ENCODE results near the gene PNP. TPM values are rescaled to one million over a fixed set of nuclear protein-coding genes. Genes with fewer than 3 reads are reported as not detected.

The PNP gene
- total and polyA plus RNA-seq, 2 of the 8 experiments (the other 6 are each of a cell fraction or from before 2014, with no cell fraction given) = 108 to 130 TPM

- Histone ChIP-seq H3K9me3 (ENCODE audit: insufficient read depth in 2 of 2, low read depth in 1 of 2, low read length in 1 of 2) (no peaks in the 10 kb centered on the region), H3K9ac (replicated peaks in 1 of 4; ENCODE audit: extremely low read depth in 1 of 4, low read depth in 3 of 4, low read length in 3 of 4) (0 out of 7 replicates have a peak overlapping the region, but pooled peaks of 1 of the 4 experiments have one; percentile 10)
- POLR2A ChIA-PET (ENCODE audit: partially characterized antibody) = interaction anchor here (0.9 to 6.0 kb wide), 5 partner anchors 13 to 148 kb away, joined by 3 to 54 read pairs (median 9); partner anchors contain the start of genes APEX1, OSGEP and PNP
- TF ChIP-seq E2F6 (IDR thresholded peaks at IDR 0.05) = 0 out of 2 replicates have a peak, but pooled peaks have one; percentile 5
- no peak for TF ChIP-seq SP2 (IDR thresholded peaks at IDR 0.05; ENCODE audit: low read length)
- TF ChIP-seq GABPA (IDR thresholded peaks at IDR 0.05; ENCODE audit: borderline replicate concordance, insufficient read depth, low read length) = no peak
- TF ChIP-seq YY1 (IDR thresholded peaks at IDR 0.05; ENCODE audit: low read depth, low read length) = no peak
- no peak for TF ChIP-seq CEBPB (IDR thresholded peaks at IDR 0.05; ENCODE audit: low read depth, low read length)
- no peak for TF ChIP-seq USF2 (IDR thresholded peaks at IDR 0.05; ENCODE audit: low read length)
- no peak for TF ChIP-seq TBP (IDR thresholded peaks at IDR 0.05; ENCODE audit: low read depth, low read length)
- no peak for TF ChIP-seq ZNF274 (IDR thresholded peaks at IDR 0.05; ENCODE audit: borderline replicate concordance, extremely low read depth, low read length)
- no peak for TF ChIP-seq HDAC6 (IDR thresholded peaks at IDR 0.05; ENCODE audit: low read depth, low read length)
Measured at GRCh38 chr14:20434701-20435581, 34.3 kb upstream of the PNP start.

More at GRCh38 chr14:20434701-20435581, 34.3 kb upstream of the PNP start:
- Histone ChIP-seq H3K79me1 (ENCODE audit: low read depth, low read length) (no peaks in the 10 kb centered on the region), H3K4me3 (ENCODE audit: extremely low read depth in 1 of 4, insufficient read depth in 2 of 4, low read depth in 3 of 4, low read length in 4 of 4) (peak overlapping the region; percentile 21 to 61 (median 32); a peak in 7 of 8 replicates), H4K8ac (ENCODE audit: extremely low read depth, insufficient read depth, low read length) (peak overlapping the region; percentile 41; the same call in 1 of the 2 replicates), H3K23ac (ENCODE audit: insufficient read length) (no peak overlapping the region), H3K27me3 (replicated peaks in 1 of 4; ENCODE audit: control insufficient read depth in 3 of 4, extremely low read depth in 1 of 4, insufficient read depth in 3 of 4, low read length in 3 of 4) (peaks cover 0 to 20% (median 14%) of the 10 kb centered on the region in 4 experiments; a peak in 5 of 7 replicates), H2BK5ac (ENCODE audit: low read depth, low read length) (no peak overlapping the region), H3K23me2 (ENCODE audit: low read depth, low read length) (no peaks in the 10 kb centered on the region), H3K79me2 (ENCODE audit: control insufficient read depth in 1 of 2, insufficient read depth in 2 of 2, low read length in 2 of 2) (no peaks in the 10 kb centered on the region), H2BK120ac (replicated peaks; ENCODE audit: low read depth, low read length) (no peak overlapping the region), H3K36me3 (ENCODE audit: control insufficient read depth in 2 of 4, insufficient read depth in 4 of 4, low read length in 3 of 4) (no peaks in the 10 kb centered on the region), H4K91ac (replicated peaks; ENCODE audit: insufficient read length, low read length) (no peak overlapping the region), H3K14ac (ENCODE audit: insufficient read length) (no peak overlapping the region), H4K5ac (ENCODE audit: insufficient read length, low read depth, low read length) (no peak overlapping the region), H3K56ac (replicated peaks; ENCODE audit: insufficient read length, low read depth, low read length) (no peak overlapping the region), H2AFZ (ENCODE audit: low read length) (peak overlapping the region; percentile 37; the same call in 1 of the 2 replicates), H2AK5ac (ENCODE audit: low read depth, low read length) (no peak overlapping the region), H3K4ac (replicated peaks; ENCODE audit: insufficient read length, low read depth, low read length) (no peak overlapping the region), H2BK20ac (ENCODE audit: low read length) (no peak overlapping the region), H3K27ac (ENCODE audit: low read depth, low read length) (no peak overlapping the region), H3K4me2 (ENCODE audit: insufficient read depth in 1 of 2, low read depth in 2 of 2, low read length in 2 of 2) (peak overlapping the region; percentile 36 to 70), H2BK12ac (ENCODE audit: low read depth, low read length) (no peak overlapping the region), H2BK15ac (ENCODE audit: low read length) (no peak overlapping the region; the same call in 1 of the 2 replicates), H3K4me1 (replicated peaks in 1 of 4; ENCODE audit: control insufficient read depth in 3 of 4, insufficient read depth in 4 of 4, low read length in 3 of 4) (peaks cover 4 to 10% (median 9%) of the 10 kb centered on the region in 4 experiments; a peak in 6 of 7 replicates), H3K18ac (ENCODE audit: extremely low read depth, low read length) (no peak overlapping the region), H4K20me1 (replicated peaks in 1 of 2; ENCODE audit: control insufficient read depth in 1 of 2, insufficient read depth in 2 of 2, low read length in 2 of 2) (no peaks in the 10 kb centered on the region)
- FAIRE-seq (no peak), DNase-seq (ENCODE audit: low read depth in 1 of 2, low spot score in 2 of 2) (peak in 1 of 2 experiments; percentile 61)
- WGBS, 2 experiments (ENCODE audit: extremely low coverage in 1 of 2, insufficient coverage in 1 of 2, insufficient read length in 1 of 2, insufficient replicate concordance in 2 of 2, low coverage in 1 of 2, low lambda C conversion rate in 2 of 2, missing lambda C conversion rate in 1 of 2) = 23% methylated on average over 40 of the region's 44 CpGs; no CpG with 5 or more reads in 1 of the 2 experiments
- CTCF ChIA-PET (ENCODE audit: partially characterized antibody) = interaction anchor here (0.7 to 3.2 kb wide), 5 partner anchors 13 to 107 kb away, joined by 3 to 17 read pairs (median 4); no protein-coding TSS in a partner anchor
